Peyer's patch (tissue), 4 donors: Measurements from ENCODE around the gene C16orf95. TPM values are rescaled to one million over a fixed set of nuclear protein-coding genes. Genes with fewer than 3 reads are reported as not detected.

Experiments
- DNase-seq, 3 donors: peaks; one replicate each; pipeline ENCODE4 v3.0.0-alpha.2; 2017 to 2019
- H3K27ac ChIP-seq, 4 donors: fragments of 200-600 bp; sonication (generic); one replicate each; pipeline ENCODE4 v1.5.1; 2016 to 2019
- H3K27me3 ChIP-seq, 2 donors: fragments of 200-600 bp; sonication (generic); one replicate each; pipeline ENCODE4 v1.5.1; 2019
- H3K36me3 ChIP-seq, 3 donors: fragments of 200-600 bp; sonication (generic); one replicate each; pipeline ENCODE4 v1.5.1; 2016 to 2019
- H3K4me1 ChIP-seq, 4 donors: fragments of 200-600 bp; sonication (generic); one replicate each; pipeline ENCODE4 v1.5.1; 2016 to 2019
- H3K4me3 ChIP-seq, 4 donors: fragments of 200-600 bp; sonication (generic); 1 replicate in 3 of 4; 2 replicates in 1 of 4; pipeline ENCODE4 v1.5.1; 2016 to 2019; ENCODE audit warnings: mild to moderate bottlenecking in 1 of 4
- H3K9me3 ChIP-seq, 4 donors: fragments of 200-600 bp; sonication (generic); one replicate each; pipeline ENCODE4 v1.5.1; 2016 to 2019; ENCODE audit warnings: mild to moderate bottlenecking in 1 of 4
- POLR2A ChIP-seq, 2 donors: fragments of 450-650 bp; IDR thresholded peaks; one replicate each; pipeline ENCODE4 v1.5.1; 2017; ENCODE audit warnings: antibody characterized with exemption in 2 of 2, mild to moderate bottlenecking in 2 of 2, moderate library complexity in 2 of 2
- total RNA-seq, 4 donors: library from RNA; depleted of rRNA; stranded (reverse); fragments of >200 nt; gene quantifications; one replicate each; pipeline ENCODE4 v1.1.0, GENCODE V29; 2016
- TF ChIP-seq, protein P1 (sequence below), 6 experiments: fragments of 450-650 bp in 4 of 6; fragments of 200-600 bp in 2 of 6; sonication (generic) in 1 of 6; IDR thresholded peaks; one replicate each; pipeline ENCODE4 v1.5.1; 2017 to 2019; ENCODE audit warnings: antibody characterized with exemption in 6 of 6, mild to moderate bottlenecking in 3 of 6, moderate library complexity in 1 of 6

Gene C16orf95
- total RNA-seq, 4 donors from 2014 or later = 1.2 TPM; not detected in 3

DNA sequence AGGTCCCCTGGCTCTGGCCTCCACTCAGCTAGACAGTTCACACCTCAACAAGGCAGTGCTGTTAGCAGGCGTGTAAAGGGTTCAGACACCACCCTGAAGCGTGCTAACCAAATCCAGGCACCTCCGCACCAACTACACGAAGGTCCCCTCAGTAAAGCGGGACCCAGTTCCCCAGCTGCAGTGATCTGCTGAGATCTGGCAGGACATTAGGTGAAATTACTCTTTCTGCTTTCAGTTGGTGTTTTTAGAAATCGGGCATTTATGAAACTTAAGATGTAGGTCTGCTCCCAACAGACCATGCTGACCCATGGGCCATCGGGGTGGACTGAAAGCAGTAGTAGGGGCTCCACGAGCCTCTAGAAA, 39.3 kb upstream of the C16orf95 start:
- Histone ChIP-seq H3K36me3 (peaks cover 0 to 68% (median 0%) of the 10 kb centered on the region in 3 donors), H3K4me1 (peaks cover 0 to under 1% (median 0%) of the 10 kb centered on the region in 4 donors), H3K4me3 (no peak overlapping the region), H3K9me3 (no peaks in the 10 kb centered on the region), H3K27me3 (no peaks in the 10 kb centered on the region), H3K27ac (no peak overlapping the region)
- TF ChIP-seq, protein P1, sequence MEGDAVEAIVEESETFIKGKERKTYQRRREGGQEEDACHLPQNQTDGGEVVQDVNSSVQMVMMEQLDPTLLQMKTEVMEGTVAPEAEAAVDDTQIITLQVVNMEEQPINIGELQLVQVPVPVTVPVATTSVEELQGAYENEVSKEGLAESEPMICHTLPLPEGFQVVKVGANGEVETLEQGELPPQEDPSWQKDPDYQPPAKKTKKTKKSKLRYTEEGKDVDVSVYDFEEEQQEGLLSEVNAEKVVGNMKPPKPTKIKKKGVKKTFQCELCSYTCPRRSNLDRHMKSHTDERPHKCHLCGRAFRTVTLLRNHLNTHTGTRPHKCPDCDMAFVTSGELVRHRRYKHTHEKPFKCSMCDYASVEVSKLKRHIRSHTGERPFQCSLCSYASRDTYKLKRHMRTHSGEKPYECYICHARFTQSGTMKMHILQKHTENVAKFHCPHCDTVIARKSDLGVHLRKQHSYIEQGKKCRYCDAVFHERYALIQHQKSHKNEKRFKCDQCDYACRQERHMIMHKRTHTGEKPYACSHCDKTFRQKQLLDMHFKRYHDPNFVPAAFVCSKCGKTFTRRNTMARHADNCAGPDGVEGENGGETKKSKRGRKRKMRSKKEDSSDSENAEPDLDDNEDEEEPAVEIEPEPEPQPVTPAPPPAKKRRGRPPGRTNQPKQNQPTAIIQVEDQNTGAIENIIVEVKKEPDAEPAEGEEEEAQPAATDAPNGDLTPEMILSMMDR (IDR thresholded peaks at IDR 0.05) = no peak
- TF ChIP-seq POLR2A (IDR thresholded peaks at IDR 0.05) = no peak
- DNase-seq = no peak

DNA sequence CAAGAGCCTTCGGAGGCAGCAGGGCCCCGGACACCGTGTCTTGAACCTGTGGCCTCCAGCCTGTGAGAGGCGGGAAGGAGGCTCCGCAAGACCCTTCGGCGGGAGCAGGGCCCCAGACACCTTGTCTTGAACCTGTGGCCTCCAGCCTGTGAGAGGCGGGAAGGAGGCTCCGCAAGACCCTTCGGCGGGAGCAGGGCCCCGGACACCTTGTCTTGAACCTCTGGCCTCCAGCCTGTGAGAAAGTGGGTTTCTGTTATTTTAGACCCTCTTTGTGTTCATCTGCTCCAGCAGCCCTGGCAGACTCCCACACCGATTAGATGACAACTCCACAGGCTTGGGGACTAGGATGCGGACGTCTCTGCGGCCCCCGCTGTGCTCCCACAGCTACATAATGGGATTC, 36.4 kb upstream of the C16orf95 start:
- no peak for DNase-seq
- H3K36me3 ChIP-seq = peaks cover 0 to 54% (median 0%) of the 10 kb centered on the region in 3 donors
- TF ChIP-seq, protein P1 (IDR thresholded peaks at IDR 0.05) = no peak
- no peak for TF ChIP-seq POLR2A (IDR thresholded peaks at IDR 0.05)
- H3K4me1 ChIP-seq = peaks cover 0 to 5% (median 0%) of the 10 kb centered on the region in 4 donors
- H3K27ac ChIP-seq = no peak overlapping the region
- no peak overlapping the region for H3K4me3 ChIP-seq
- no peaks in the 10 kb centered on the region for H3K27me3 ChIP-seq
- no peaks in the 10 kb centered on the region for H3K9me3 ChIP-seq

DNA sequence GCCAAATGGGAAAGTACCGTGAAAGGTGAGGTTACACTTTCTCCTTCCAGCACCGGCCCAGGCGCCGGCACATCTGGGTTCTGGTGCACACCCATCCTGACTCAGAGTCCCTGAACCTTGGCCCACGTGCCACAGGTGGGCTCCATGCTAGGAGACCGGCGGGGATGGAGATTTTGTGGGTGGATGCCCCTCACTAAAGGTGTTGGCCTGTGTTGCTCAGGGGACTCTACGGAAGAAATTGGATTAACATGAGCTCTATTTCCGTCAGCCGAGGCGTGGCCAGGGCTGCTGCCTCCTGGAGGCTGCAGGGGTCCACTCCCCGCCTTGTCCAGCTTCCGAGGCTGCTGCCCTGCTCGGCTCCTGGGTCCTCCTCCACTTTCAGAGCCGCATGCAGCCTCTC, 35.6 kb upstream of the C16orf95 start:
- H3K36me3 ChIP-seq = peaks cover 0 to 52% (median 0%) of the 10 kb centered on the region in 3 donors
- H3K4me3 ChIP-seq = no peak overlapping the region
- H3K27me3 ChIP-seq = no peaks in the 10 kb centered on the region
- H3K4me1 ChIP-seq = peaks cover 0 to 5% (median 0%) of the 10 kb centered on the region in 4 donors
- TF ChIP-seq, protein P1 (IDR thresholded peaks at IDR 0.05) = no peak
- no peak for TF ChIP-seq POLR2A (IDR thresholded peaks at IDR 0.05)
- DNase-seq = no peak
- no peak overlapping the region for H3K27ac ChIP-seq
- H3K9me3 ChIP-seq = no peaks in the 10 kb centered on the region

DNA sequence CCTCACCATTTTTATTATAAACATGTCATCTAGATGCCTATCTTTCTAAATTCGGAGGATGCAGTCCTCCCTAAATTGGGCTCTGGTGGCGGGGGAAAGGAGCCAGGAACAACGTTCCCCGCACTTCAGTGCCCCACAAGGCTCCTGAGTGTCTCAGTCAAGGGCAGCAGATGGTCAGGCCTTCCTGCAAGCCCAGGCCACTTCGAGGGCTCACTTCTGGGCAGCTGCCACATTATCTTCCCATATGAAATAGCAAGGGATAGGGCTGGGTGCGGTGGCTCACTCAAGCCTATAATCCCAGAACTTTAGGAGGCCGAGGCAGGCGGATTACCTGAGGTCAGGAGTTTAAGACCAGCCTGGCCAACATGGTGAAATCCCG, 34.1 kb upstream of the C16orf95 start:
- TF ChIP-seq, protein P1 (IDR thresholded peaks at IDR 0.05) = no peak
- TF ChIP-seq POLR2A (IDR thresholded peaks at IDR 0.05) = no peak
- DNase-seq = no peak
- H3K27ac ChIP-seq = no peak overlapping the region
- no peaks in the 10 kb centered on the region for H3K27me3 ChIP-seq
- peaks cover 0 to 5% (median 0%) of the 10 kb centered on the region in 4 donors for H3K4me1 ChIP-seq
- no peak overlapping the region for H3K4me3 ChIP-seq
- peaks cover 0 to 48% (median 0%) of the 10 kb centered on the region in 3 donors for H3K36me3 ChIP-seq
- no peaks in the 10 kb centered on the region for H3K9me3 ChIP-seq

DNA sequence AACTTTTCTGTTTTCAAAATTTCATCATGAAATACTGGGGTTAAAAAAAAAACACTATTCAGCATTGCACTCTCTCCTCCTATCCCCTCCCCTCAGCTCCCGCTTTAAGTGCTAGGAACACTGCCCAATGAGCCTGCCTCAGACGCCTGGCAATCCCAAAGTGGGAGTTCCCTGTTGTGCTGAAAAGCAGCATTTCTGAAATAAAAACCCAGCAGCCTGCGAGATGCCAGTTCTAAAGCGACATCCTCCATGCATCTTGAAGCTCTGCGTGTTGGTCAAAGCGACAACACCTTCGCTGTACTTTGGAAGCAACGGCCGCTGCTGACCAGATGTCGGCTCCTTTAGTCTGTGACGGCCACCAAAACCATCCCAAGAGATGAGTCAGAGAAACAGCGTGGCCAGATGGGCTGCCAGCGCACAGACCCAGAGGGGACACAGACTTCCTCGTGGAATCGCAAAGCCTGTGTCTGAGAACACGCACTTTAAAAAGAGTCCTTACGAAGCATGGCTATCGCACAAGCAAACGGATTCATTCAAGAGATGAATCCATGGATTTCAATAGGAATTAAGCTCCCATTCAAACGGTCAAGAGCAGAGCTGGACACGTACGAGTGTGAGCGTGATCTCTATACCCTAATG, 33.6 kb upstream of the C16orf95 start:
- H3K27me3 ChIP-seq = no peaks in the 10 kb centered on the region
- no peak for DNase-seq
- peaks cover 0 to 9% (median 0%) of the 10 kb centered on the region in 4 donors for H3K4me1 ChIP-seq
- no peak overlapping the region for H3K4me3 ChIP-seq
- no peak for TF ChIP-seq POLR2A (IDR thresholded peaks at IDR 0.05)
- TF ChIP-seq, protein P1 (IDR thresholded peaks at IDR 0.05) = no peak
- H3K36me3 ChIP-seq = peaks cover 0 to 51% (median 0%) of the 10 kb centered on the region in 3 donors
- H3K27ac ChIP-seq = no peak overlapping the region
- H3K9me3 ChIP-seq = no peaks in the 10 kb centered on the region
